ENCODE data around the gene PIK3R5.

GRCh38 chr17:8939496-8940334 is 25.8 kb downstream of the PIK3R5 start:
- TF ChIP-seq, protein P1, sequence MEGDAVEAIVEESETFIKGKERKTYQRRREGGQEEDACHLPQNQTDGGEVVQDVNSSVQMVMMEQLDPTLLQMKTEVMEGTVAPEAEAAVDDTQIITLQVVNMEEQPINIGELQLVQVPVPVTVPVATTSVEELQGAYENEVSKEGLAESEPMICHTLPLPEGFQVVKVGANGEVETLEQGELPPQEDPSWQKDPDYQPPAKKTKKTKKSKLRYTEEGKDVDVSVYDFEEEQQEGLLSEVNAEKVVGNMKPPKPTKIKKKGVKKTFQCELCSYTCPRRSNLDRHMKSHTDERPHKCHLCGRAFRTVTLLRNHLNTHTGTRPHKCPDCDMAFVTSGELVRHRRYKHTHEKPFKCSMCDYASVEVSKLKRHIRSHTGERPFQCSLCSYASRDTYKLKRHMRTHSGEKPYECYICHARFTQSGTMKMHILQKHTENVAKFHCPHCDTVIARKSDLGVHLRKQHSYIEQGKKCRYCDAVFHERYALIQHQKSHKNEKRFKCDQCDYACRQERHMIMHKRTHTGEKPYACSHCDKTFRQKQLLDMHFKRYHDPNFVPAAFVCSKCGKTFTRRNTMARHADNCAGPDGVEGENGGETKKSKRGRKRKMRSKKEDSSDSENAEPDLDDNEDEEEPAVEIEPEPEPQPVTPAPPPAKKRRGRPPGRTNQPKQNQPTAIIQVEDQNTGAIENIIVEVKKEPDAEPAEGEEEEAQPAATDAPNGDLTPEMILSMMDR (IDR thresholded peaks at IDR 0.05; ENCODE audit: insufficient read depth, low read depth, low read length): no peak
- TF ChIP-seq EZH2 (IDR thresholded peaks at IDR 0.05; ENCODE audit: insufficient read depth, low read length): no peak

All from astrocyte (in vitro differentiated cells and primary cell).